Cerebellar nuclear complex (tissue), 1 donor: ENCODE measurements around the gene CRABP2.

Source experiments
- DNase-seq, 2 experiments: peaks; one replicate each; lab custom pipeline; 2025; lab: John Stamatoyannopoulos, UW

The CRABP2 gene

GRCh38 chr1:156668801-156669637 is 36.4 kb downstream of the CRABP2 start:
- no peak for DNase-seq

- no peak for DNase-seq
These were observed 37.2 kb downstream of the CRABP2 start for GRCh38 chr1:156667968-156668709.

DNA sequence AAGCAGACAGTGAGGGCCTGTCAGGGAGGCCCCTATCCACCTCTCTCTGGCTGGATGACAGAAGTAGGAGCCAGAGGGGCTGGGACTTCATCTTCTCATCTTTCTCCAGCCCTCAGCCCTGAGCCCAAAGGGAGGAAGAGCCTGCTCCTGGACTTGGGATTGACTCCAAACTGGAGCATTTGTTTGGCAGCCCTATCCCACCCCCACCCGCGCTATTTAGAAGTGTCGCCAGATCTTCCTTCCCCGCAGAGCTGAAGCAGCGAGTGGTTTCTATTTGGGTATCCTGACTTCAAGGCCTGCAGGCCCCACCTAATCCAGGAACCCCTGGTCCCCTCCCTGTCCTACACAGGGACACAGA is 37.8 kb downstream of the CRABP2 start:
- DNase-seq: peak in 1 of 2 experiments; percentile 60

- no peak for DNase-seq
These were observed 38.3 kb downstream of the CRABP2 start for GRCh38 chr1:156666862-156667609.

DNA sequence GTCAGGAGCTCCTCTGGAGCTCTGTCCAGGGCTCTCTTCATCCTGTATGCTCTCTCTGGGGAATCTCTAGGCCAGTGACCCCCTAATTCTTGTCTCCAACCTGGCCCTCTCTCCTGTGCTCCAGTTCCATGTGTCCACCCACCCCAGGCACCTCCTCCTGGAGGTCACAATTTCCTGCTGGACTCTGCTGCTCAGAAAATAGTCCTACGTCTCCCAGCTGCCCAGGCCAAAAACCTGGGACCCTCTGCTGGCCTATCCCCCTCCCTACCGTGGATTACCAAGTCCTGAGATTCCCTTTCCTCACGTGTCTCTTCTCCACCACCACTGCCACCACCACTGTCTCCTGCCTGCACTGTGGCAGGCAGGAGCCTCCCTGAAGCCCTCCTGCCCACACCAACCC is 39.8 kb downstream of the CRABP2 start:
- no peak for DNase-seq

DNA sequence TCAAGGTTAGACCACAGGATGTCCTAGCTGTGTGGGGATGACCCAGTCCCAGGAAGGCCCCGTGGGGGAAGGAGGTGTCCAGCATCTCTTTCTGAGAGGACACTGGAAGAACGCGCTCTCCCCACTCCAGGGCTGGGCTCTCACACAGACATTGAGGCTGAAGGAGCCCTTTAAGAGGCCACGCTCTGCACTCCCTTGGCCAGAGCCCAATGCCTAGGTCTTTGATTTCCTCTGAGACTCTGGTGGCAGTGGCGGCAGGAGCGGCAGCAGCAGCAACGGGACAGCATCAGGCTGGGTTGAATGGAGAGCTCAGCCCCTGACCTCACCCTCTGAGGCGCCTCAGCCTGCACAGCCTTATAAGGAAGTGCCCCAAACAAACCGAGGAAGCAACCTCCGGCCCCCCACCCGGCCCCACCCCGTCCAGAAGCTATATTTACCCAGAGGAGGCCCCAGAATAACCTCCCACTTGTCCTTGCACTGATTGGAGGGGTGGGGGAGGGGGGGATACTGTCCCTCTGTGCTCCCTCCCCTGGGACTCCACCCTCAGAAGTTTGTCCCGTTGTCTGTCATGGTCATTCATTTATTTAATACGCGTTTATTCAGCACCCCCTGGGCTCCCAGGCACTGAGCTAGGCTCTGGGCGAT is 40.5 kb downstream of the CRABP2 start:
- no peak for DNase-seq

DNA sequence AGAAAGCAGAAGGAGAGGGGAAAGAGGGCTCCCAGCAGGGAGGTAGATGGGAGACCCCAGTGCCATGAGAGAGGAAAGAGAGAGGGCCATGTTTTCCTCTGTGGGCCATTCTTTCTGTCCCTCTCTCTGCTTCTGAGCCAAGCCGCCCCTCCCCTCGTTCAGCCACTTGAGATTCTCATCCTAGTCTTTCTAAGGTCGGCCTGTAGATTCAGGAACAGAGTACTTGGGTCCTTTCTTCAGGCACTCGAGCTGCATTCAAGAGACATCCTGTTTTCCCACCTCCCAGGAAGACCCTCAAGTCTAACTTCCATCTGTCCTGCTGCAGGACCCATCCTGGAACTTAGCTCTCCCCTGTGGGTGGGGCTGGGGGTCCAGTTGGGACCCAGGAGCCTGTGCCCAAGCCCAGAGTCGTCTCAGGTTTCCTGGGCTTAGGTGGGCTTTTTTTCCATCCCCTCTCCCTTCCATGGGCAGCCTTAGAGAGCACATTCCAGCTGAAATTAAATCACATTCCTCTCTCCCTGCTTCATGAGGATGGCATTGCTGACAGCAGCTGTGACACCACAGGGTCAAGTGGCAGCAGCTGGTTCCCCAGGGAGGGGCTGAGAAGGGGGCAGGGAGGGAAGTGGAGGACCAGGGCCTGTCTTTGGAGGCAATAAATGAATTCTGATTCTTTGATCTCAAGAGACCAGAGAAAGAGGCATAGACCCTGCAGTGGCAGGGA is 41.2 kb downstream of the CRABP2 start:
- no peak for DNase-seq

- DNase-seq: no peak
These were observed 42.2 kb downstream of the CRABP2 start for GRCh38 chr1:156663178-156663577.

DNA sequence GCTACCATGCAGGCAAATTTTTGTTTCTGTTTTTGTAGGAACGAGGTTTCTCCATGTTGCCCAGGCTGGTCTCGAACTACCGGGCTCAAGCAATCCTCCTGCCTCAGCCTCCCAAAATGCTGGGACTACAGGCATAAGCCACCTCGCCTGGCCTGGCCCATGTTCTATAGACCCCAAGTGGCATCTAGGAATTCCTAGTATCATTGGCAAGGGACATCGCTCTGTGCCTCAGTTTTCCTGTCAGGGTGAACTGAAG is 42.7 kb downstream of the CRABP2 start:
- DNase-seq: no peak

DNA sequence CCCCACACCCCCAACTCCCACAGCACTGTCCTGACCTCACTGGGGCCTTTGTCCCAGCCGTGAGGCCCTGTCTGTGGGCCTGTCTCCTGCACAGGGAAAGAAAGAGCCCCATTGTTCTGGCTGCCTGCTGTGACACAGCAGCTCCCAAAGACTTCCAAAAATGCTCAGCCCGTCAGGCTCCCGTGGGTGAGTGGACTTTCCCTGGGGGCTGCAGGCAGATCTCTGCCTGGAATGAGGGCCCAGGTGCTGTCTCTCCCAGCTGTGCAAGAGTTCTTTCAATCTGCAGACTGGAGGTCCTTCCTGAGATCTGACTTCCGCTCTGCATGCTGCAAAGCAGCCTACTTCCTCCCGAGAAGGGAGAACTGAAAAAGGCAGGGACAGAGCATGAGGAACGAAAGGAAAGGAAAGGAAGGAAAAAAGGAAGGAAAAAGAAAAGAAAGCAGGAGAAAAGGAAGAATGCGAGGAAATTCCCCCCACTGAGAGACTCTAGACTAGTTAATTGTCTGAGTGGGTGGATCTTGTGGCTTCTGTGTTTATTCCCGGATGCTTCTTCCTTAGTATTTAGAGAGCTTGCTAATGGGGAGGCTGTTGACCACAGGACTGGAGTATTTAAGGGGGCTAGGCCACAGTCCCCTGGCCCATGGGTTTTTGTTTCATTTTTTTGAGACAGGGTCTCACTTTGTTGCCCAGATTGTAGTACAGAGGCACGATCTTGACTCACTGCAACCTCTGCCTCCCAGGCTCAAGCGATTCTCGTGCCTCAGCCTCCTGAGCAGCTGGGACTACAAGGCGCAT is 43.2 kb downstream of the CRABP2 start:
- DNase-seq: no peak

DNA sequence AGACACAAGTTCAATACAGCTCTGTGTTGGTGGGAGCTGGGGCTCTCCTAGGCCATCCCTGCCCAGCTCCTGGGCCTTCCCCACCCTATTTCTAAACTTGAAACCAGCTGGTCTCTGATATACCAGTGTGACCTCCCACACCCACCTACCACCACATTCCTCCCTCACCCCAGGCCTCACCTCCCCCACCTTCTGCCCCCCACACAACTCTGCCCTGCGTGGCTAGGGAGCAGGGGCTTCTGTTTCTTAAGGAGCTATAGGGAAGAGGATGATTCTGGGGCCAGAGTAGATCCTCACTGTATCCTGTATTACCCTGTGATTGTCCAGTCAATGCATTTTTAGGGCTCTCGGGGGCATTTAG is 44.7 kb downstream of the CRABP2 start:
- no peak for DNase-seq

GRCh38 chr1:156659988-156660751 is 45.2 kb downstream of the CRABP2 start:
- DNase-seq: peak in 1 of 2 experiments; percentile 49

DNA sequence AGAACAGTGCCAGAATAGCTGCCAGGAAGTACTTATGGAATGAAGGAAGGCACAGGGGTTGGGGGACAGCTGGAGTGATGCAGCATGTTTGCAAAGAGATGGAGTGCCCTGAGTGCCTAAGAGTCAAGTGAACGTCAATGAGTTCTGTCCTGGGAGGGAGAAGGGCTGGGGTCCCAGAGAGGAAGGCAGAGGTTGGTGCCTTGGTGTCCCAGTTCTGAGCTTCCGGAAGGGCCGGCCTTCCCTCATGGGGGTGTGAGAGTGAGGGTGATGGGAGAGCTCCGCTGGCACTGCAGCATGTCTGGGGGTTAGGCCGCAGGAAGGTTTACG is 45.8 kb downstream of the CRABP2 start:
- no peak for DNase-seq

DNA sequence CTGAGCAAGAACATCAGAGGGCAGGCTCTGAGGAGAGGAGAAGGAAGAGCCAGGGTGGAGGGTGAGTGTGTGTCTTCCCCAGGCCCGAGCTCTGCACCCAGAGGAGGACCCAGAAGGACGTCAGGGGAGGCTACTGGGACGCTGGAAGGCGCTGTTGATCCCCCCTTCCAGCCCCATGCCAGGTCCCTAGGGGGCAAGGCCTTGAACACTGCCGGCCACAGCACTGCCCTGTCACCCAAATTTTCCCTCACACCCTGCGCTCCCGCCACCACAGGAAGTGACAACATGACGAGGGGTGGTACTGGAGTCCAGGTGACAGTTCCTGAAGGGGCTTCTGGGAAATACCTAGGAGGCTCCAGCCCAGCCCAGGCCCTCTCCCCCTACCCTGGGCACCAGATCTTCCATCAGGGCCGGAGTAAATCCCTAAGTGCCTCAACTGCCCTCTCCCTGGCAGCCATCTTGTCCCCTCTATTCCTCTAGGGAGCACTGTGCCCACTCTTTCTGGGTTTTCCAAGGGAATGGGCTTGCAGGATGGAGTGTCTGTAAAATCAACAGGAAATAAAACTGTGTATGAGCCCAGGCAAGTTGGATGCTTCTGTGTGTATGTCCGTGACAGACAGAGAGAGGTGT is 46.3 kb downstream of the CRABP2 start:
- no peak for DNase-seq

DNA sequence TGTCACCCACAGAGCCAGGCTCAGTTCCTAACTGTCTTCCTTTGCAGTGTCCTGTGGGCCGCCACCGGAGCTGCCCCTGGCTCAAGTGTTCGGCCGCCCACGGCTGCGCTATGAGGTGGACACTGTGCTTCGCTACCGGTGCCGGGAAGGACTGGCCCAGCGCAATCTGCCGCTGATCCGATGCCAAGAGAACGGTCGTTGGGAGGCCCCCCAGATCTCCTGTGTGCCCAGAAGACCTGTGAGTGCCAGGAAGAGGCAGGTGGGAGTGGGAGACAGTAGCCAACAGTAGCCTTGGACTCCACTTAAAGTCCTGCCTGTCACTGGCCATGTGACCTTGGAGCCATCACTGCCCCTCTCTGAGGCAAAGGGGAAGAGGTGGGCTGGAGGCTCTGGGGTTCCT is 46.9 kb downstream of the CRABP2 start:
- DNase-seq: no peak

GRCh38 chr1:156657741-156658319 is 47.6 kb downstream of the CRABP2 start:
- no peak for DNase-seq

GRCh38 chr1:156656806-156657740 is 48.3 kb downstream of the CRABP2 start:
- no peak for DNase-seq

GRCh38 chr1:156655904-156656516 is 49.4 kb downstream of the CRABP2 start:
- DNase-seq: no peak
